Central memory CD8-positive, alpha-beta T cell (primary cell): ENCODE results near the gene SLC35E4.
A peak's percentile ranks its signal among the peaks of the same experiment; 100 is the strongest.
"Not testable (repeated sequence)": the region's sequence is repeated elsewhere in the genome, so short reads cannot be mapped to it uniquely, and the experiment has no call there.

Experiments
- ATAC-seq: fragments of 150-1000 bp; cut with Tn5 transposase; replicated peaks from 2 replicates; pipeline ENCODE4 v1.10.0; 2022; ENCODE audit warnings: mild to moderate bottlenecking, moderate FRiP score, moderate number of reproducible peaks; ENCODE audit not compliant: poor library complexity, severe bottlenecking; ENCODE audit errors: extremely low read depth
- DNase-seq, 2 donors: peaks; one replicate each; pipeline ENCODE4 v3.0.0; 2021; ENCODE audit warnings: low spot score in 2 of 2
- H3K27ac Mint-ChIP-seq: one replicate; pipeline ENCODE4 v1.8.0; 2022; ENCODE audit warnings: low read depth, mild to moderate bottlenecking, moderate library complexity, mixed read lengths
- H3K27me3 Mint-ChIP-seq: one replicate; pipeline ENCODE4 v1.8.0; 2022; ENCODE audit warnings: mixed read lengths
- H3K36me3 Mint-ChIP-seq: one replicate; pipeline ENCODE4 v1.8.0; 2022; ENCODE audit warnings: mild to moderate bottlenecking, moderate library complexity, mixed read lengths; ENCODE audit not compliant: insufficient read depth
- H3K4me1 Mint-ChIP-seq: one replicate; pipeline ENCODE4 v1.8.0; 2022; ENCODE audit warnings: mixed read lengths
- H3K4me3 Mint-ChIP-seq: one replicate; pipeline ENCODE4 v1.8.0; 2022; ENCODE audit warnings: mild to moderate bottlenecking, moderate library complexity, mixed read lengths
- H3K9me3 Mint-ChIP-seq: one replicate; pipeline ENCODE4 v1.8.0; 2022; ENCODE audit warnings: mixed read lengths

SLC35E4 gene

GRCh38 chr22:30667494-30668385, 32.2 kb downstream of the SLC35E4 start, which contains the start of gene DUSP18:
Gene DUSP18, minus strand, starts transcription at chr22:30667875. Its CDS starts 3,872 bp downstream, at chr22:30664003.
- Mint-ChIP-seq H3K36me3 (peaks cover 15% of the 10 kb centered on the region), H3K27ac (peak within 1 kb of the TSS; percentile 90), H3K4me1 (peaks cover 42% of the 10 kb centered on the region), H3K4me3 (peak within 1 kb of the TSS; percentile 86), H3K27me3 (no peaks in the 10 kb centered on the region), H3K9me3 (no peaks in the 10 kb centered on the region)
- ATAC-seq = peak; percentile 93
- peak; percentile 90 to 93 for DNase-seq

GRCh38 chr22:30668386-30668710, 32.8 kb downstream of the SLC35E4 start:
- Mint-ChIP-seq H3K27ac (peak overlapping the region; percentile 90), H3K9me3 (no peaks in the 10 kb centered on the region)
- no peak for ATAC-seq

GRCh38 chr22:30671071-30671470, 35.5 kb downstream of the SLC35E4 start:
- DNase-seq (no peak), ATAC-seq (no peak)
- Mint-ChIP-seq H3K4me3 (no peak overlapping the region), H3K9me3 (no peaks in the 10 kb centered on the region), H3K4me1 (peaks cover 26% of the 10 kb centered on the region), H3K27ac (no peak overlapping the region), H3K36me3 (peaks cover 10% of the 10 kb centered on the region), H3K27me3 (peaks cover under 1% of the 10 kb centered on the region)

More at GRCh38 chr22:30668386-30668710, 32.8 kb downstream of the SLC35E4 start:
- peaks cover 40% of the 10 kb centered on the region for H3K4me1 Mint-ChIP-seq
- H3K27me3 Mint-ChIP-seq = no peaks in the 10 kb centered on the region
- peaks cover 11% of the 10 kb centered on the region for H3K36me3 Mint-ChIP-seq
- DNase-seq = no peak
- H3K4me3 Mint-ChIP-seq = peak overlapping the region; percentile 86

GRCh38 chr22:30673136-30673535, 37.6 kb downstream of the SLC35E4 start:
- peaks cover 14% of the 10 kb centered on the region for H3K27me3 Mint-ChIP-seq
- DNase-seq (no peak), ATAC-seq (no peak)
- H3K4me3 Mint-ChIP-seq = no peak overlapping the region
- peaks cover 7% of the 10 kb centered on the region for H3K4me1 Mint-ChIP-seq
- no peak overlapping the region for H3K27ac Mint-ChIP-seq
- no peaks in the 10 kb centered on the region for H3K9me3 Mint-ChIP-seq
- H3K36me3 Mint-ChIP-seq = peaks cover 3% of the 10 kb centered on the region

GRCh38 chr22:30674482-30674881, 38.9 kb downstream of the SLC35E4 start:
- H3K4me3 Mint-ChIP-seq = no peak overlapping the region
- H3K27me3 Mint-ChIP-seq = peaks cover 14% of the 10 kb centered on the region
- H3K9me3 Mint-ChIP-seq = no peaks in the 10 kb centered on the region
- no peak for DNase-seq
- no peaks in the 10 kb centered on the region for H3K4me1 Mint-ChIP-seq
- H3K27ac Mint-ChIP-seq = no peak overlapping the region
- no peak for ATAC-seq
- H3K36me3 Mint-ChIP-seq = peaks cover 5% of the 10 kb centered on the region

- ATAC-seq (no peak), DNase-seq (no peak)
- Mint-ChIP-seq H3K4me3 (no peak overlapping the region), H3K36me3 (peaks cover 3% of the 10 kb centered on the region), H3K4me1 (no peaks in the 10 kb centered on the region), H3K9me3 (no peaks in the 10 kb centered on the region), H3K27me3 (peaks cover 14% of the 10 kb centered on the region), H3K27ac (no peak overlapping the region)
Measured at GRCh38 chr22:30675436-30675835, 39.9 kb downstream of the SLC35E4 start.

GRCh38 chr22:30676565-30676964, 41.0 kb downstream of the SLC35E4 start:
- not testable (repeated sequence) for H3K9me3 Mint-ChIP-seq, DNase-seq, H3K36me3 Mint-ChIP-seq, H3K4me1 Mint-ChIP-seq, H3K4me3 Mint-ChIP-seq, H3K27ac Mint-ChIP-seq, ATAC-seq
- H3K27me3 Mint-ChIP-seq = peaks cover 14% of the 10 kb centered on the region

- ATAC-seq, H3K4me3 Mint-ChIP-seq, H3K9me3 Mint-ChIP-seq, H3K4me1 Mint-ChIP-seq, H3K27ac Mint-ChIP-seq, DNase-seq, H3K36me3 Mint-ChIP-seq: not testable (repeated sequence)
- peaks cover 14% of the 10 kb centered on the region for H3K27me3 Mint-ChIP-seq
Measured at GRCh38 chr22:30679895-30680690, 44.5 kb downstream of the SLC35E4 start.

GRCh38 chr22:30680991-30681770, 45.6 kb downstream of the SLC35E4 start:
- DNase-seq = no peak
- Mint-ChIP-seq H3K27me3 (peaks cover 12% of the 10 kb centered on the region), H3K4me3 (no peak overlapping the region), H3K27ac (no peak overlapping the region), H3K4me1 (no peaks in the 10 kb centered on the region), H3K9me3 (no peaks in the 10 kb centered on the region), H3K36me3 (peaks cover 2% of the 10 kb centered on the region)
- ATAC-seq = no peak

- H3K36me3 Mint-ChIP-seq = peaks cover 2% of the 10 kb centered on the region
- peaks cover 6% of the 10 kb centered on the region for H3K27me3 Mint-ChIP-seq
- ATAC-seq (no peak), DNase-seq (no peak)
- no peaks in the 10 kb centered on the region for H3K9me3 Mint-ChIP-seq
- no peak overlapping the region for H3K4me3 Mint-ChIP-seq
- H3K27ac Mint-ChIP-seq = no peak overlapping the region
- no peaks in the 10 kb centered on the region for H3K4me1 Mint-ChIP-seq
Measured at GRCh38 chr22:30681831-30682230, 46.2 kb downstream of the SLC35E4 start.

GRCh38 chr22:30685178-30685577, 49.6 kb downstream of the SLC35E4 start:
- ATAC-seq (no peak), DNase-seq (no peak)
- Mint-ChIP-seq H3K27ac (no peak overlapping the region), H3K4me3 (no peak overlapping the region), H3K36me3 (no peaks in the 10 kb centered on the region), H3K27me3 (no peaks in the 10 kb centered on the region), H3K4me1 (no peaks in the 10 kb centered on the region), H3K9me3 (no peaks in the 10 kb centered on the region)

GRCh38 chr22:30687358-30687757, 51.8 kb downstream of the SLC35E4 start:
- H3K4me3 Mint-ChIP-seq = no peak overlapping the region
- no peaks in the 10 kb centered on the region for H3K27me3 Mint-ChIP-seq
- H3K36me3 Mint-ChIP-seq = no peaks in the 10 kb centered on the region
- H3K27ac Mint-ChIP-seq = no peak overlapping the region
- no peaks in the 10 kb centered on the region for H3K4me1 Mint-ChIP-seq
- no peak for ATAC-seq
- H3K9me3 Mint-ChIP-seq = no peaks in the 10 kb centered on the region
- no peak for DNase-seq
